T-helper 22 cell (primary cell): ENCODE measurements around the gene PNKP.
"Not testable (repeated sequence)": the region's sequence is repeated elsewhere in the genome, so short reads cannot be mapped to it uniquely, and the experiment has no call there.

Source experiments
- DNase-seq: peaks from one replicate; pipeline ENCODE4 v3.0.0-alpha.2; 2020; ENCODE audit warnings: low read depth

Gene PNKP

DNA sequence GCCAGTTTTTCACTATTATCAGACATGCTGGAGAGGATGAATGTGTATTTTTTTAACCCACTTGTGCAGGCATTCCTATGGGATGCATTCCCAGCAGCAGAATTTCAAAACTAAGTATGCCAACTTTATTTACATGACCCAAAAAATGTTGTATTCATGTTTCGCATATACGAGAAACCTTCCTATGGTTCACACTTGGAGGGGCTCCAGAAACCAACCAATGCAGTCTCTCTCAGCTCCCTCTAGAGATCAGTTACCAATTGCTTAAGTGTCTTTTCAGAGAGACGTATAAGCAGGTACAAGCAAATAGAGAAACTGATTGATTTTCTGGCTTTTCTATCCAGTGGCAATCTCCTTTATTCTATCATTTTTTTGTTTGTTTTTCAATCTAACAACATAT is 22.0 kb downstream of the PNKP start:
- DNase-seq: no peak

DNA sequence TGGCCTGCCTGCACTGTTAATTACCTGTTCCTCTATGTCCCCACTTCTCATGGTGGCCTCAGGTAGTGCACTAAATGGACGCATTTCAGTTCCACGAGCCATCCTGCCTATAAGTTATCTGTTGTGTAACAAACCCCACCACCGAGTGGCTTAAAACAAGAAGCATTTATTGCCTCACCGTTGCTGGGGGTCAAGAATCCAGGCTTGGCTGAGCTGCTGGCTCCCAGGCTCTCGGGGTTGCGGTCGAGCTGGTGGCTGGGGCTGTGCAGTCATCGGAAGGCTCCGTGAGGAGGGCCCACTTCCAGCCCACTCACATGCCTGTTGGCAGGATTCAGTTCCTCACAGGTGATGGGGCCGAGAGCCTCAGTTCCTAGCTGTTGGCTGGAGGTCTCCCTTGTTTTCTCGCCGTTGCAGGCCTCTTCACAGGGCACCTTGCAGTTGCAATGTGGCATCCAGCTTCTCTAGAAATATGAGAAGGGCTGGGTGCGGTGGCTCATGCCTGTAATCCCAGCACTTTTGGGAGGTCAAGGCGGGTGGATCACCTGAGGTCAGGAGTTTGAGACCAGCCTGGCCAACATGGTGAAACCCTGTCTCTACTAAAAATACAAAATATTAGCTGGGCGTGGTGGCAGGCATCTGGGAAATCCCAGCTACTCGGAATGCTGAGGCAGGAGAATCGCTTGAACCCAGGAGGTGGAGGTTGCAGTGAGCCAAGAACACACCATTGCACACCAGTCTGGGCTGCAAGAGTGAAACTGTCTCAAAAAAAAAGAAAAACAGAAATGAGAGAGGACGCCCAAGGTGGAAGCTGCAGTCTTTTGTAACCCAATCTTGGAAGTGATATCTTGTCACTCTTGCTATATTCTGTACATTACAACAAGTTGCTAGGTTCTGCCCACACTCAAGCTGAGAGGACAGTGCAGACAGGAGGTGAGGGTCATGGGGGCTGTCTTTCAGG is 23.0 kb downstream of the PNKP start:
- no peak for DNase-seq

DNA sequence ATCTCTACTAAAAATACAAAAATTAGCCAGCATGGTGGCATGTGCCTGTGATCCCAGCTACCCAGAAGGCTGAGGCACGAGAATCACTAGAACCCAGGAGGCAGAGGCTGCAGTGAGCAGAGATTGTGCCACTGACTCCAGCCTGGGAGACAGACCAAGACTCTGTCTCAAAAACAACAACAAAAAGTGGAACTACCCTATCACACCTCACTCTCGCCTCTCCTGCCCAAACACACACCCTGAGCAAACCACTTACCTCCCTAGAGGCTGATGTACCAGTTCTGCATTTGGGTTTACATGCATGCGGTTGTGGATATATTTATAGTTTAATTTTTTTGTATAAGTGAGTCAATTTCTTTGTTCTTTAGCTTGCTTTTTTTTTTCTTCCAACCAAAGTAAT is 24.1 kb downstream of the PNKP start:
- no peak for DNase-seq

DNA sequence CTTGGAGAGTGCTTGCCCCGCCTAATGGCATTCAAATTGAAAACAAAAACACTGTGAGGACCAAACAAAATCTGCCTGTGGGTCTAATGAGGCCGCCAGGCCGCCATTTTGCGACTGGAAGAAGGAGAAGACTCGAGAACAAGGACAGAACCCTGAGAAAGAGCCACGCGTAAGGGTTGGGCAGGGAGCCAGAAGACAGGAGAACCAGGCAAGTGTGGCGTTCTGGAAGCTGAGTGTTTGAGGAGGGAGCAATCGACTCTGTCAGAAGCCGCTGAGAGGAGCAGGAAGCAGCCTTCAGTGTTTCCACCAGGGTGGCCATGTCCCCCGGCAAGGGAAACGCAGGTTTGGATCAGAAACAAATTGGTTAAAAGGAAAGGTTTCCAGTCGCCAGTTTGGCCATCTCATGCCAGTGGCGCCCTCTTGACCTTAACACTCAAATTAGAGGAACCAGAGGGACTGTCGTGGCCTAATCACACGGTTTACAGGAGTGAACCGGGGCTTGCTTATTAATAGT is 26.6 kb downstream of the PNKP start:
- DNase-seq: no peak

DNA sequence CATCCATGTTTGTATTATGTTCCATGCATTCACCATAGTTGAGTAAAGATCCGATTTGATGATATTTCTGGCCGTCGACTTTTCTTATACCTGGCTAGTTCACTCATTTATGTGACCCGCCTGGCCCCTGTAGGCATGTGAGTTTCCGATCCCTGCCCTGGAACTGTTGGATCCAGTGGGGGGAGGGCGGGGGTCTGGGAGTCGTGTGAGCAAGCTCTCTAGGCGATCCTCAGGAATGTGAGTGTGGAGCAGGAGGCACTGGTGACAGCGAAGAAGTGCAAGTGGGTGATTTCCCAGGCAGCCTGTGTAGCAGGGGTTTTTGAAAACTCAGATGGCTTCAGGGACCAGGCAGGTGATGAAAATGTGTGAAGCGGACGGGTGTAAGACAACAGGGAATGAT is 27.1 kb downstream of the PNKP start:
- no peak for DNase-seq

DNA sequence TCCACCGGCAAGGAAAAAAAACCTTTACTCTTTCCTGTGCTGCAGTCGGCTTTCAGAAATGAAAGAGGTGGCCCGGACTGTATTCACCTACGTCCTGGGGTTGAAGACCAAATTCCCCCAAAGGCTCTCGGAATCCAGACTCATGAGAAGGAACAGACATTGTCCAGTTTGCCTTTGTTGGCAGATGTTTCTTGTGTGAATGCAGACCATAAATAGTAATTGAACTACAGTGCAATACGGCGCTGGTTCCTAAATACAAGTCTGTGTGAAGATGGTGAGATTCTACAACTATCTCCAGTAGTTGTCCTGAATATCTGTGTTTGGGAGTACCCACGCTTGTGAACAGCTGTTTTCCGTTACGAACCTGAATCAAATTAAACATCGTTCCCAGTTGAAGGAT is 27.7 kb downstream of the PNKP start:
- no peak for DNase-seq

DNA sequence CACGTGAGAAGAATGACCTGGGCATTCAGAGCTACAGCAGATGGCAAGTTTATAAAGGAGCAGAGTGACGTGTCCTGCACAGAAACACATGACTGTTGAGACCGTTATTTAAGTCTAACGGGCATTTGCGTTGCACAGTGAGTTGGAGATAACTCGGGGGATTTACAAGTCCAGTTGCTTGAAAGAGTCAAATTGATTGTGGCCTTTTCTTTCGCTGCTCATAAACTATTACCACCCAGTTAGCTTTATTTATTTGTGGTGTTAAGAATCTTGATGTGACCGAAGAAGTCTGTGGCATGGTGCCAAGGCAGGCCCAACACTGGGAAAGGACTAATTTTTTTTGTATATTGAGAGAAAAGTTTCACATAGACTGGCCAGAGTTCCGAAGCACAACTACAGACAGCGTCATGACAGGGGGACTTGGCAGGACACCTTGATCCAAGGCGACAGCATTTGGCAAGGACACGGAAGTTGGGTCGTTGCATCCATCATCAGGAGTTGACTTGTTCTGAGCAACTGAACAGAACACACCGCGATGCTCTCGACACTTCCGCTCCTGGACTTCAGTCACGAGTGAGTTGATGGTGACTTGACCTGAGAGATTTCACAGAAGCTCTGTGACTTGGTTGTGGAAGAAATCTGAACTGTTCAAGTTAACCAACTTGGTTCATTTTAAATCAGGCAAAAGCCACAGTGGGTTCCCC is 28.3 kb downstream of the PNKP start:
- no peak for DNase-seq

DNA sequence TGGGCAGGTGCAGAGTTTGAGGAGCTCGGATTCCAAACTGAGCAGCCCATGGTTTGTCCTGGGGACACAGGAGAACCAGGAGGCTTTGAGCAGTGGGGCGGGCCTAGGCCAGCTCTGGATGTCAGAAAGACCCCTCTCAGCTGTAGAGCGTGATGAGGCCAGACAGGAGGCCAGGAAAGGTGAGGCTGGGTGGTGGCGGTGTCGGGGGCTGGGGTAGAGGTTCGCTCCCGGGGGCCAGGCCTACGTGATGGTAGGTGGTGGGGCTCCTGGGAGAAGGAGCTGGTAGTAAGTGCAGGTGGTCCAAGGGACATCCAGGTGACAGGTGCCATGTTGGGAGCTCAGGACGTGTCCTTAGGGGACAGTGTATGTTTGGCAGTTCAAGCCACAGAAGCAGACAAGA is 30.0 kb downstream of the PNKP start:
- DNase-seq: no peak

DNA sequence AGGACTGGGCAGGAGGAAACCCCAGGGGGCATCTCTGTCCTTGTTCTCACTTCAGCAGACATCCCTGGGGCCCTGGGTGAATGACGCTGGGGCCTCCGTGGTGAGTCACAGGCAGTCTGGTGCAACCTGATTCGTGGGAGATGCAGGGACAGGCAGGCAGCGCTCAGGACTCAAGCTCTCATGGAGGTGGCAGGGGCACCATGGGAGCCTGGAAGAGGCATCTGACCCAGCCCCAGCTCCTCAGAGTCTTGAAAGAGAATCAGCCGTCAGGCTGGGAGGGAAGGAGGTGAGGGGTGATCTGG is 30.4 kb downstream of the PNKP start:
- DNase-seq: no peak

DNA sequence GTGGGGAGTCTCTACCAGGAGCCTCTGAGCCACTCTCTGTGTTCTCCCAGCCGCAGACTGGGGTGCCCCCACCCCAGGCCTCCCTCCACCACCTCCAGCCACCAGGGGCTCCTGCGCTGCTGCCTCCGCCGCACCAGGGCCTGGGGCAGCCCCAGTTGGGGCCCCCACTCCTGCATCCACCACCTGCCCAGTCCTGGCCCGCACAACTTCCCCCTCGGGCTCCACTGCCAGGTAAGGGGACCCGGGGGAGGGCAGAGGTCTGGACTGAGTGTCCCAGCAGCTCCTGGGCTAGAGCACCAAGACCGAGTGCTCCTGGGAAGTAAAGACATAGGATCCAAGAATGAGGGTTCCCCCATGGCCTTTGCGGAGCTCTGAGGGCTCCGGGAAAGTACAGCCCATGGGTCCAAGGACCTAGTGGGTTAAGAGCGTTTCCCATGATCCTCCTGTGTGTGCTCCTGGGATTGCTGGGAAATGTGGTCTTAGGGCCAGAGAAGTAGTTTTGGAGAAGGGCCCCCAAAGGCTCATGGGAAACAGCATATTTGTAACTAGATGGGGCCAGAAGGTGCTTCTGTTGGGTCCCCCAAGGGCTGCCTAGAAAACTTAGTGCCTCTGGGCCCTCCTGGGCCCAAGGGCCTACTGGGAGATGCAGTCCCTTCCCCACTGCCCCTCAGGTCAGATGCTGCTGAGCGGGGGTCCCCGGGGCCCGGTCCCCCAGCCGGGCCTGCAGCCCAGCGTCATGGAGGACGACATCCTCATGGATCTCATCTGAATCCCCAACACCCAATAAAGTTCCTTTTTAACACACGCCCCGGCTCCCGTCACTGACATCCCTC is 31.0 kb downstream of the PNKP start:
- no peak for DNase-seq

DNA sequence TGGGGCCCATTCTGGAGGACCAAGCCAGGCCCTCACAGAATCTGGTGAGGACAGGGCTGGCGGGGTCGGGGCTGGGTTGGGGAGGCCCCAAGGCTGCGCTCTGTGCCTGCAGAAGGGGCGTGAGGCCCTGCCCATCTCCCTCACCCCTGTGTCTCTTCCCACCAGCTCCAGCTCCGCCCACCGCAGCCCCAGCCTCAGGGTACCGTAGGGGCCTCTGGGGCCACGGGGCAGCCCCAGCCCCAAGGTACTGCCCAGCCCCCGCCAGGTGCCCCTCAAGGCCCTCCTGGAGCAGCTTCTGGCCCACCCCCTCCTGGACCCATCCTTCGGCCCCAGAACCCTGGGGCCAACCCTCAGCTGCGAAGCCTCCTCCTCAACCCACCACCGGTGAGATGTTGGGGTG is 31.8 kb downstream of the PNKP start:
- DNase-seq: no peak

DNA sequence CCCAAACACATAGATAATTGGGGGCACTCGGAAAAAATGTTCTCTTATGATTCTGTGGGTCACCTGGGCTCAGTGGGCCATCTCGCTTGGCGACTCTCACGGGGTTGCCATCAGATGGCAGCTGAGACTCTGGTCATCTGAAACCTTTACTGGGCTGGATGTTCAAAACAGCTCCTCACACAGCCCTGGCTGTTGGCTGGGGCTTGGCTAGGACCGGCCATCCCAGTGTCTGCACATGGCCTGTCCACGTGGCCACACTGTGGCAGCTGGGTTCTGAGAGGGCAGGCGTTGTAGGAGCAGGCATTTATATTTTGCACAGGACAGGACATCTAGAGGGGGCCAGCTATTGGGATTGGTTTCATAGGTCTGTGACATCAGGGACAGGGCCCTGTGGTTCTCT is 33.8 kb downstream of the PNKP start:
- DNase-seq: no peak

DNA sequence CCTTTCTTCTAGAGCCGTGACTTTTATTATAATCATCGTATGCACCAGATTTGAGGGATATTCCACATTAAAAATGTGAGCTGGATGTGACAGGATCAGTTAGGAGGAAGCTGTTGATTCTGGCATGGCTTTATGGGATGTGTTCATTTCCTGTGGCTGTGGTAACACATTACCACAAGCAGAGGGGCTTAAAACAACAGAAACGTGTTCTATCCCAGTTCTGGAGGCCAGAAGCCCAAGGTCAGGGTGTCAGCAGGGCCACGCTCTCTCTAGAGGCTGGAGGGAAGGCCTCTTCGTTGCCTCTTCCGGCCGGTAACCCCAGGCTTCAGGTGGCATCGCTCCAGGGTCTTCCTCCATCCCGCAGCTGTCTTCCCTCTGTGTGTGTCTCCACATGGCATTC is 34.8 kb downstream of the PNKP start:
- no peak for DNase-seq

DNA sequence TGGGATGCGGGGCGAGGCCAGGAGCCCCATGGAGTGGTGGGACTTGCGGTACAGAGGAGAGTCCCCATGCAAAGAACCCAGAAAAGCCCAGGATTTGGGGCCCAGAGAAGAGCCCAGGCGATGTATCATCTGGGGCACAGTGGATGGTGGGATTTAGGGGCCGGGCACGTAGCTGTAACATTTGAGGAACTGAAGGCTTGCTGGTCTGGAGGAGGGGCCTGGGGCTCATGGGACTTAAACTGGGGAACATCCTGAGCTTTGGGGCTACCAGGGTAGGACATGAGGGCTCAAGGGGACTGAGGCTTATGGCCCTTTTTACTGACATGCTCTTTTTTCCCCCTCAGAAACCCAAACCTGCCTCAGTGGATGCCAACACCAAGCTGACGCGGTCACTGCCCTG is 35.8 kb downstream of the PNKP start:
- DNase-seq: no peak

DNA sequence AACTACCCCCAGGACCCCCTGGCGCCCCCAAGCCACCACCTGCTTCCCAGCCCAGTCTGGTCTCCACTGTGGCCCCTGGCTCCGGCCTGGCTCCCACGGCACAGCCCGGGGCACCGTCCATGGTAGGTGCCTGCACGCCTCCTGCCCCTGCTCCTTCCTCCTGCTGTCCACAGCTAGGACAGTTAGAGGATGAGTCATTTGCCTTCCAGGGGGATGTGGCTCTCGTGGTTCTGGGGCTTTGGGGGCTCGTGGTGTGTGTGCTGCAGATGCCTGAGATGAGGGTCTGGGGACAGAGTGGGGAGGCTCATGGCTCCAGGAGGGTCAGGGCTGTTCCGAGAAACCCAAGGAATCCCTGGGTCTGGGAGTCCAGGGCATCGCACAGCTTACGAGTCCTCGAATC is 36.6 kb downstream of the PNKP start:
- DNase-seq: no peak

DNA sequence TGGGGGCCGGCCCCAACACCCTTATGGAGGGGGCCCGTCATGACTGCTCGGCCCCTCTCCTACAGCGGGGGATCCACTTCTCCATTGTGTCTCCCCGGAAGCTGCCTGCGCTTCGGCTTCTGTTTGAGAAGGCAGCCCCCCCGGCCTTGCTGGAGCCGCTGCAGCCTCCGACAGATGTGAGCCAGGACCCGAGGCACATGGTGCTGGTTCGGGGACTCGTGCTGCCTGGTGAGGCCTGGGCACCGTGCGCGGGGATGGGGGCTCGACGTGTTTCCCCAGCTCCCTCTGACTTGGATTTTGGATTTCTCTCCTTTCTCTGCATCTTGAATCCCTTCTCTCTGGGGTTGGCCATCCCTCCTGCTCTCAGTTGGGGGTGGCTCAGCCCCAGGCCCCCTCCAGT is 37.7 kb downstream of the PNKP start:
- no peak for DNase-seq

DNA sequence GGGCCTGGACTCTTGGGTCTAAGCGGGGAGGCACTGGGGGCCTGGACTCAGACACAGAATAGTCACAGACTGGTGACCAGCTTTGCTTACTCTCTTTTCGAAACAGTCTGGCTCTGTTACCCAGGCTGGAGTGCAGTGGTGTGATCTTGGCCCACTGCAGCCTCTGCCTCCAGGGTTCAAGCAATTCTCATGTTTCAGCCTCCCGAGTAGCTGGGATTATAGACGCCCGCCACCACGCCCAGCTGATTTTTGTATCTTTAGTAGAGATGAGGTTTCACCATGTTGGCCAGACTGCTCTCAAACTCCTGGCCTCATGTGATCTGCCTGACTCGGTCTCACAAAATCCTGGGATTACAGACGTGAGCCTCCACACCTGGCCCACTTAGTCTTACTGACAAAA is 38.2 kb downstream of the PNKP start:
- DNase-seq: no peak

DNA sequence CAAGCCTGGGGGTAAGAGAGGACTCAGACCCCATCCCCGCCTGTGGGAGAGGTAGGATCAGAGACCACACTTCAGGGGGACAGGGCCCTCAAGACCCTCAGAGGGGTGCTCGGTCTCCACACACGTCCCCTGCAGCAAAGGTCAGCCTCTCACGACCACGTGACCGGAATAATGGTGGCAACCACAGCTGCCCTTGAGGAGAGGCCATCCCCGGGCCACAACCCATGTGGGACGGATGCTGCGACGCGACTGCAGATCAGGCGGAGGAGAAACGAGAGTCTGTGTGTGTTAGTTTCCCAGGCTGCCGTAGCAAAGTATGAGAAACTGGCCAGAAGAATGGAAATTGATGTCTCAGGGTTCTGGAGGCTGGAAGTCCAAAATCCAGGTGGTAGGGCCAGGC is 40.3 kb downstream of the PNKP start:
- DNase-seq: no peak

DNA sequence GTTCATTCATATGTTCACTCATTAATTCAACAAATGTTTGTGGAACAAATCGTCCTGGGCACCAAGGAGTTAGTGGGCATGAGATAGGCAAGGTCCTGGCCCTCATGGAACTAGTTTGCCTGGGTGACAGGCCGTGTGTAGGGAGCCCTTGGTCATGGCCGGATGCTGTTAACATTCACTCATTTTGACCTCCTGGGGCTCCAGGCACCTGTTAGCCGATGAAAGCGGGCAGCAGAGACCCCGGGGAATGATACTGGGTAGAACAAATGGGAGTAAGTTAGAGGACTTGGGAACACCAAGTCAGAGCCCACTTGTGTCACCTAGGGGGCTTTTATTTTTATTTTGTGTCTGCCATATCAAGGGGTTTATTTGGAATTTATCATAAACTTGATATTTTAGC is 42.7 kb downstream of the PNKP start:
- DNase-seq: no peak

DNA sequence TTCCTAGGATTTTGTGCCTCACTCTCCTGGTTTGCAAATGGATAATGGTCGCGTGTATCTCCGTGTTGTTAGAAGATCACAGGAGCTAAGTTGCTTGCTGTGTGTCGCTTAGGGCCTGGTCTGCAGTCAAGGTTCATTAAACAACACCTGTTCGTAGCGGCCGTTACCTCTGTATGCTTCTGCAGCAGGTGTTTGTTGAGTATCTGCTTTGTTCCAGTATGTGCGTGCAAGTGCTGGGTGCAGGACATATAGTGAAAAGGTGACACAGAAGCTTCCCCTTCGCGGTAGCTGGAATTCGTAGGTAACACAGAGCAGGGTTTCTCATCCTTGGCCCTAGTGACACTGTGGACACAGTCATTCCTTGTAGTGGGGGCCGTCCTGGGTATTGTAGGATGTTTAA is 43.9 kb downstream of the PNKP start:
- no peak for DNase-seq

DNA sequence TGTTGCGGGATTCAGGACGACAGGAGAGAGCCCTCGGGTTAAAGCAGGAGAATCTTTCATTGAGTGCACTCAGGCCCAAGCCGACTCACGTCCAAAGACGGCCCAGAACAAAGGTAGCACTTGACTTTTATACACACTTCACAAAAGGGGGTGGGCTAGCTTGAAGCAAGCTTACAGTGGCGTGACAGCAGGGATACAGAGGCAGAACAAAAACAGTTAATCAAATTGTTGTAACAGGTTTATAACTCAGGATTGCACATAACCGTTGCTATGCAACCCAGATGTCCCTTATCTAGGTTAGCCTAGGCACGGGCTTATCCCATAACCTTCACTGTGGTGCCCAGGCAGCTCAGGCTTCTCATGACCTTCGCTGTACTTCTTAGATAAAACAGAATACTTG is 47.3 kb downstream of the PNKP start:
- no peak for DNase-seq

DNA sequence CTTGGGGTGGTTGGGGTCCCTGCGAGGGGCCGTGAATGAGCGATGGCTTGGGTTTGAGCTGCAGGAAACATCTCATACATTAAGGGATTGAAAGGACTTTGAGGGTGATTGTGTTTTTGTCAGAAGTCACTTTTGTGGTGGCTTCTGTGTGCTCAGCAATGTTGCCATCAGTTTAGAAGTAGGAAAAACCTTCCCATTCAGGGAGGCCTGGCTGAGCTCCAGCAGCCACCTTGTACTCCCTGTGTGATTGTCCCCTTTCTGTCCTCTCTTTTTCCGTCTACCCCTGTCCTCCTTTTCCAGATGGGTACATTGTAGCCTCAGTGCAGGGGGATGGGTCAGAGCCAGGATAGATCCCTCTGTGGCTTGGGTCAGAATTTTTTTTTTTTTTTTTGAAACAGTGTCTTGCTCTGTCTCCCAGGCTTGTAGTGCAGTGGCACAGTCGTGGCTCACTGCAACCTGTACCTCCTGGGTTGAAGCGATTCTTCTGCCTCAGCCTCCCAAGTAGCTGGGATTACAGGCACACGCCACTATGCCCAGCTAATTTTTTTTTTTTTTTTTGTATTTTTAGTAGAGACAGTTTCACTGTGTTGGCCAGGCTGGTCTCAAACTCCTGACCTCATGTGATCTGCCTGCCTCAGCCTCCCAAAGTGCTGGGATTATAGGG is 47.8 kb downstream of the PNKP start:
- not testable (repeated sequence) for DNase-seq
